Stimulated activated CD8-positive, alpha-beta memory T cell treated with anti-CD3 and anti-CD28 coated beads, Interleukin-4, amount 100 ng/mL, for 48 hours (primary cell): ENCODE measurements around the gene GJA3.
A peak's percentile ranks its signal among the peaks of the same experiment; 100 is the strongest.

Experiments
- DNase-seq: peaks from one replicate; pipeline ENCODE4 v3.0.0-alpha.2; 2020

The GJA3 gene

GRCh38 chr13:20150561-20150960 lies 10.3 kb downstream of the GJA3 start:
- no peak for DNase-seq

- DNase-seq, result no peak
Observed at GRCh38 chr13:20149762-20150161, 11.1 kb downstream of the GJA3 start.

GRCh38 chr13:20148501-20149183 lies 12.2 kb downstream of the GJA3 start:
- peak; percentile 11 for DNase-seq

- no peak for DNase-seq
Observed at GRCh38 chr13:20146381-20146780, 14.5 kb downstream of the GJA3 start.

- DNase-seq, result no peak
Observed at GRCh38 chr13:20145521-20145920, 15.3 kb downstream of the GJA3 start.

- no peak for DNase-seq
Observed at GRCh38 chr13:20144141-20144850, 16.6 kb downstream of the GJA3 start.

GRCh38 chr13:20142927-20143480 lies 17.8 kb downstream of the GJA3 start:
- DNase-seq, result no peak

- no peak for DNase-seq
Observed at GRCh38 chr13:20142023-20142926, 18.6 kb downstream of the GJA3 start.

GRCh38 chr13:20141238-20142022 lies 19.4 kb downstream of the GJA3 start:
- DNase-seq, result no peak

- no peak for DNase-seq
Observed at GRCh38 chr13:20140487-20140886, 20.4 kb downstream of the GJA3 start.

- no peak for DNase-seq
Observed at GRCh38 chr13:20137875-20138274, 23.0 kb downstream of the GJA3 start.

- DNase-seq, result peak; percentile 77
Observed at GRCh38 chr13:20136781-20137703, 23.8 kb downstream of the GJA3 start.

GRCh38 chr13:20134732-20135131 lies 26.1 kb downstream of the GJA3 start:
- no peak for DNase-seq

GRCh38 chr13:20132052-20132634 lies 28.7 kb downstream of the GJA3 start:
- DNase-seq, result no peak

GRCh38 chr13:20131057-20131832 lies 29.6 kb downstream of the GJA3 start:
- no peak for DNase-seq

GRCh38 chr13:20130652-20131051 lies 30.2 kb downstream of the GJA3 start:
- DNase-seq, result no peak

- DNase-seq, result no peak
Observed at GRCh38 chr13:20130012-20130411, 30.8 kb downstream of the GJA3 start.

- DNase-seq, result no peak
Observed at GRCh38 chr13:20129076-20129475, 31.8 kb downstream of the GJA3 start.

- DNase-seq, result no peak
Observed at GRCh38 chr13:20128459-20128931, 32.4 kb downstream of the GJA3 start.
